MM.1S (cell line): ENCODE measurements around the gene TOM1.

ENCODE experiments used
- CTCF ChIP-seq: fragments of 300-600 bp; sonication (generic); IDR thresholded peaks from 2 replicates; pipeline ENCODE4 v1.5.1; 2016; ENCODE audit warnings: antibody characterized with exemption, low read length, mixed read lengths
- EZH2 ChIP-seq: fragments of 300-600 bp; sonication (generic); optimal IDR thresholded peaks from 2 replicates; pipeline ENCODE3; 2017; ENCODE audit warnings: low read depth, mild to moderate bottlenecking, antibody characterized with exemption, low read length, mixed read lengths

DNA sequence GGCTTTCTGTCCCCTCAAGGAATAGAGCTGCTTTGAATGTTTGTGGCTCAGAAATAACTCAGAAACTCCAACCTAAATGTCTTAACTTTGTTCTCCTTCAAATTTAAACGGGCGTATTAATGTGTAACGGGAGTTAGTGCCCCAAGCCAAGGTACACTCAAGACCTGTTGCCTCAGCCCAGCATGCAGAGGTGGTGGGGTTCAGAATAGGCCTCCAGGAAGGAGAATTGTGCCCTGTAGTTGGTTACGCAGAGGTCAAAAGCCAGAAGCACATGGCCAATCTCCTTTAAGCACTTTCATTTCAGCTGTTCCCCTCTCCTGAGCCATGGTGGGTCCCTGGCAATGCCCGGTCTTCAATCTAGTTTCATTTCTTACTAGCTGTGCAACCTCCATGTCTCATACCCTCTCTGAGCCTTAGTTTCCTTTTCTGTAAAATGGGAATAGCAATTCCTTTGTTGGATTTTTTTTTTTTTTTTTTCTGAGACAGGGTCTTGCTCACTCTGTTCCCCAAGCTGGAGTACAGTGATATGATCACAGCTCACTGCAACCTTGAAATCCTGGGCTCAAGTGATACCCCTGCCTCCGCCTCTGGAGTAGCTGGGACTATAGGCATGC lies 85.4 kb downstream of the TOM1 start:
- TF ChIP-seq CTCF (no peak), EZH2 (no peak)
